Ishikawa (cell line): ENCODE results near the gene SOST.

ENCODE experiments used
- EGR1 ChIP-seq: IDR thresholded peaks from 2 replicates; pipeline ENCODE4 v1.6.1; 2012
- EP300 ChIP-seq: IDR thresholded peaks from 2 replicates; pipeline ENCODE4 v1.6.1; 2012; ENCODE audit warnings: borderline replicate concordance
- TAF1 ChIP-seq: IDR thresholded peaks from 2 replicates; pipeline ENCODE4 v1.6.1; 2012; ENCODE audit warnings: low read depth, mild to moderate bottlenecking
- TEAD4 ChIP-seq: IDR thresholded peaks from 2 replicates; pipeline ENCODE4 v1.6.1; 2012
- YY1 ChIP-seq: IDR thresholded peaks from 2 replicates; pipeline ENCODE4 v1.6.1; 2012; ENCODE audit warnings: low read depth

- TF ChIP-seq TAF1 (no peak), EP300 (no peak), YY1 (no peak), EGR1 (no peak), TEAD4 (0 out of 2 replicates have a peak, but pooled peaks have one; percentile 4)
Measured at GRCh38 chr17:43713494-43714162, 45.0 kb downstream of the SOST start.
